WTC11 (cell line): ENCODE data around the gene TMEM167A. TPM values are rescaled to one million over a fixed set of nuclear protein-coding genes. Genes with fewer than 3 reads are reported as not detected.

Experiments used
- ATAC-seq: fragments of 200-7000 bp; cut with Tn5 transposase; 2 replicates; pipeline ENCODE4 v1.10.0; 2021; ENCODE audit warnings: mild to moderate bottlenecking, moderate library complexity
- Bru-seq: library from RNA; stranded (reverse); fragments of 400-500 nt; gene quantifications from one replicate; lab custom pipeline; 2021; lab: Mats Ljungman, UMichigan
- CTCF ChIA-PET: fragments of 300-600 bp; sonication (Branson Sonifier 250); formaldehyde crosslinking; loops from one replicate; lab custom pipeline; 2021; ENCODE audit warnings: antibody characterized with exemption; lab: Charles Lee
- POLR2A ChIA-PET: fragments of 350-600 bp; sonication (Branson Sonifier 250); formaldehyde crosslinking; loops from one replicate; lab custom pipeline; 2021; ENCODE audit warnings: antibody characterized with exemption; lab: Charles Lee
- DNase-seq: peaks from one replicate; pipeline ENCODE4 v3.0.0; 2021; ENCODE audit warnings: low spot score
- H3K27ac Mint-ChIP-seq: 2 replicates; pipeline ENCODE4 v1.8.0; 2021; ENCODE audit warnings: mixed read lengths
- H3K27me3 Mint-ChIP-seq: 2 replicates; pipeline ENCODE4 v1.8.0; 2021; ENCODE audit warnings: low read depth, mild to moderate bottlenecking, moderate library complexity, mixed read lengths
- H3K36me3 Mint-ChIP-seq: 2 replicates; pipeline ENCODE4 v1.8.0; 2021; ENCODE audit warnings: mixed read lengths
- H3K4me1 Mint-ChIP-seq: 2 replicates; pipeline ENCODE4 v1.8.0; 2022; ENCODE audit warnings: mixed read lengths
- H3K4me3 Mint-ChIP-seq: 2 replicates; pipeline ENCODE4 v1.8.0; 2021; ENCODE audit warnings: mild to moderate bottlenecking, moderate library complexity, mixed read lengths
- H3K9me3 Mint-ChIP-seq: 2 replicates; pipeline ENCODE4 v1.8.0; 2021; ENCODE audit warnings: mixed read lengths
- ATF6 ChIP-seq: sonication (generic); formaldehyde crosslinking; IDR thresholded peaks from 2 replicates; pipeline ENCODE4 v1.8.1; 2023; ENCODE audit warnings: mild to moderate bottlenecking, missing genetic modification reagents
- CBFB ChIP-seq: sonication (generic); formaldehyde crosslinking; IDR thresholded peaks from 2 replicates; pipeline ENCODE4 v1.8.1; 2022; ENCODE audit warnings: mild to moderate bottlenecking, low read depth, missing genetic modification reagents
- EMX1 ChIP-seq: fragments of 250-450 bp; sonication (Bioruptor Pico); IDR thresholded peaks from 2 replicates; pipeline ENCODE4 v1.8.0; 2021; ENCODE audit warnings: mild to moderate bottlenecking
- ETV6 ChIP-seq: sonication (generic); formaldehyde crosslinking; IDR thresholded peaks from 2 replicates; pipeline ENCODE4 v1.8.1; 2022; ENCODE audit warnings: mild to moderate bottlenecking, missing genetic modification reagents
- FOXK1 ChIP-seq: sonication (generic); formaldehyde crosslinking; IDR thresholded peaks from 2 replicates; pipeline ENCODE4 v1.8.0; 2022; ENCODE audit warnings: mild to moderate bottlenecking, moderate library complexity, missing genetic modification reagents
- FOXP1 ChIP-seq: sonication (generic); formaldehyde crosslinking; IDR thresholded peaks from 2 replicates; pipeline ENCODE4 v1.8.0; 2022; ENCODE audit warnings: missing genetic modification reagents, mild to moderate bottlenecking, moderate library complexity, borderline replicate concordance
- GABPB1 ChIP-seq: sonication (generic); formaldehyde crosslinking; IDR thresholded peaks from 2 replicates; pipeline ENCODE4 v1.8.1; 2023; ENCODE audit warnings: mild to moderate bottlenecking, missing genetic modification reagents
- GRHL2 ChIP-seq: fragments of 250-450 bp; sonication (Bioruptor Pico); IDR thresholded peaks from 2 replicates; pipeline ENCODE4 v1.8.0; 2022; ENCODE audit warnings: mild to moderate bottlenecking, moderate library complexity; ENCODE audit not compliant: insufficient replicate concordance, severe bottlenecking
- JAZF1 ChIP-seq: fragments of 250-450 bp; sonication (Bioruptor Pico); IDR thresholded peaks from 2 replicates; pipeline ENCODE4 v1.9.0; 2021; ENCODE audit warnings: moderate library complexity, mild to moderate bottlenecking, inconsistent platforms
- MXD4 ChIP-seq: fragments of 250-450 bp; sonication (Bioruptor Pico); IDR thresholded peaks from 2 replicates; pipeline ENCODE4 v1.8.0; 2021; ENCODE audit warnings: mild to moderate bottlenecking, moderate library complexity, borderline replicate concordance
- NFATC4 ChIP-seq: fragments of 250-450 bp; sonication (Bioruptor Pico); IDR thresholded peaks from 2 replicates; pipeline ENCODE4 v1.9.0; 2021; ENCODE audit warnings: mild to moderate bottlenecking
- NFE2L1 ChIP-seq: sonication (generic); formaldehyde crosslinking; IDR thresholded peaks from 2 replicates; pipeline ENCODE4 v1.8.1; 2023; ENCODE audit warnings: missing genetic modification reagents
- NFYB ChIP-seq: sonication (generic); formaldehyde crosslinking; conservative IDR thresholded peaks from 2 replicates; pipeline ENCODE4 v1.8.0; 2022; ENCODE audit warnings: low read depth, missing genetic modification reagents
- PRRX2 ChIP-seq: fragments of 250-450 bp; sonication (Bioruptor Pico); IDR thresholded peaks from 2 replicates; pipeline ENCODE4 v1.8.0; 2021; ENCODE audit warnings: mild to moderate bottlenecking
- SMAD3 ChIP-seq: sonication (generic); formaldehyde crosslinking; IDR thresholded peaks from 2 replicates; pipeline ENCODE4 v1.8.0; 2022; ENCODE audit warnings: missing genetic modification reagents, mild to moderate bottlenecking, borderline replicate concordance
- SMAD4 ChIP-seq: sonication (generic); formaldehyde crosslinking; IDR thresholded peaks from 2 replicates; pipeline ENCODE4 v1.8.0; 2022; ENCODE audit warnings: mild to moderate bottlenecking, missing genetic modification reagents
- SOX15 ChIP-seq: fragments of 250-450 bp; sonication (Bioruptor Pico); IDR thresholded peaks from 2 replicates; pipeline ENCODE4 v1.9.0; 2021; ENCODE audit warnings: mild to moderate bottlenecking
- SP1 ChIP-seq: sonication (generic); formaldehyde crosslinking; conservative IDR thresholded peaks from 2 replicates; pipeline ENCODE4 v1.8.1; 2022; ENCODE audit warnings: missing genetic modification reagents
- ZBTB43 ChIP-seq: sonication (generic); formaldehyde crosslinking; IDR thresholded peaks from 2 replicates; pipeline ENCODE4 v1.8.1; 2023; ENCODE audit warnings: mild to moderate bottlenecking, missing genetic modification reagents
- long read RNA-seq, 3 experiments: library from RNA in 1 of 3; library from capped mRNA in 1 of 3; library from polyadenylated mRNA in 1 of 3; unstranded in 2 of 3; stranded (forward) in 1 of 3; transcript quantifications; one replicate each; pipeline ENCODE4 v2.0.0, GENCODE V29; 2021
- total RNA-seq: library from RNA; stranded (reverse); gene quantifications from 3 replicates; pipeline ENCODE4 v1.2.3, GENCODE V29; 2021
- TF ChIP-seq, protein P1 (sequence below): sonication (generic); formaldehyde crosslinking; IDR thresholded peaks from 2 replicates; pipeline ENCODE4 v1.8.1; 2023; ENCODE audit warnings: mild to moderate bottlenecking, moderate library complexity, missing genetic modification reagents
- TF ChIP-seq, protein P2 (sequence below): fragments of 200-600 bp; IDR thresholded peaks from 2 replicates; pipeline ENCODE4 v1.8.0; 2022; ENCODE audit warnings: antibody characterized with exemption
- TF ChIP-seq, protein P3 (sequence below): sonication (generic); formaldehyde crosslinking; IDR thresholded peaks from 2 replicates; pipeline ENCODE4 v1.8.1; 2022; ENCODE audit warnings: low read depth, missing genetic modification reagents, borderline replicate concordance
- TF ChIP-seq, protein P4 (sequence below): sonication (generic); formaldehyde crosslinking; IDR thresholded peaks from 2 replicates; pipeline ENCODE4 v1.8.0; 2022; ENCODE audit warnings: mild to moderate bottlenecking, missing genetic modification reagents

TMEM167A gene
- total RNA-seq: 143 to 165 TPM (median 146 TPM) in 3 replicates
- percentile 98 among the genes with signal in this experiment for Bru-seq, nascent RNA
- long read RNA-seq, experiment 1, full-length matches to known transcripts: 746 of 876 reads
- long read RNA-seq, experiment 1, partial matches to known transcripts: 126 of 876 reads
- long read RNA-seq, experiment 1, other reads (novel, unspliced or antisense): 4 of 876 reads
- long read RNA-seq, experiment 2, full-length matches to known transcripts: 115 of 262 reads
- long read RNA-seq, experiment 2, partial matches to known transcripts: 40 of 262 reads
- long read RNA-seq, experiment 2, other reads (novel, unspliced or antisense): 107 of 262 reads
- long read RNA-seq, experiment 3, full-length matches to known transcripts: 227 of 245 reads
- long read RNA-seq, experiment 3, partial matches to known transcripts: 2 of 245 reads
- long read RNA-seq, experiment 3, other reads (novel, unspliced or antisense): 16 of 245 reads

DNA sequence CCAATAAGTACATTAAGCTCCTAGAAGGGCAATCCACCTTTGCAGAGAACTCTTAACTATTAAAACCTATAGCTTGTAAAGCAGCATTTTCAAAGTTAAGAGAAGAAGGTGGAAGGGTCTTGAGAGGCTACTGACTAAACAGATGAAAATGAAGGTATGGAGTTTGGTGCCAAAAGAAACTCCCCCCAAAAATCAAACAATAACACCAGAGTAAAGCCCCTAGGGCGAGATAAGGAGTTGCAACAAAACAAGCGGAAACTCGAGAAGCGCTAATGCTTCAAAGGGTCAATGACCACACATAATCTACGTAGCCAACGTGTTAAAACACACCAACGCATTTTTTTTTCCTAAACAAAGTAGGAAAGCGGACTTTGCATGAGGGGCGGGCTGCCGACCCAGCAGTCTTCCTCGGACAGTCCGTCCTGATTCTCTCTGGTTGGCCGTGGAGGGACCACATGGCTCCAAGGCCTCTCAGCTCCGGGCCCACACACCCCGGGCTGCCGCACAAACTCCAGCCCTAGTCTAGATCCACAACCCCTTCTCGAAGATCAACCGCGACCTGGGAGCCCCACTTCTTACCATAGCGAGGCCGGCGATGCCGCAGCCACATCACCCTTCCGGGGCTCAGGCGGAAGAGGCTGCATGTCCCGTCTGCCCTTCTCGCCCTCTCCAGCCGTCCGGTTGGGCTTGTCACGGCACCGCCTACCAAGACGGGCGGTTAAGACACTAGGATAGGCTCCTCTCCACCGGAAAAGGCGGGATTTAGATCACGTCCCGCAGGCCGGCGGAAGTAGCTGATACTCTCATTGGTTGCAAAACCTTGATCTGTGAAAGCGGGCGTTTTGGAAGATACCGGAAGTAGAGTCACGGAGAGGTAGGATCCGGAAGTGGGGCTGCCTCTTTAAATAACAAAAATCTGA lies at the start of gene TMEM167A, which contains the start of gene XRCC4:
Gene TMEM167A, minus strand, starts transcription at position 653 of the 920 bp plus-strand sequence. Its CDS starts 71 bp downstream, at position 582.
Gene XRCC4, plus strand, starts transcription at position 806 of the 920 bp plus-strand sequence. CDS start 27,373 bp downstream, outside the sequence.
- TF ChIP-seq MXD4 (CRISPR knock-in tag) (no peak), SOX15 (no peak), NFE2L1 (CRISPR knock-in tag) (0 out of 2 replicates have a peak, but pooled peaks have one; percentile 16), PRRX2 (CRISPR knock-in tag) (no peak), NFATC4 (no peak), ATF6 (CRISPR knock-in tag) (no peak), GABPB1 (peak; percentile 59; the same call in 1 of the 2 replicates), SMAD4 (CRISPR knock-in tag) (no peak), ZBTB43 (no peak), ETV6 (CRISPR knock-in tag) (0 out of 2 replicates have a peak, but pooled peaks have one; percentile 19), FOXK1 (CRISPR knock-in tag) (peak; percentile 61), SP1 (CRISPR knock-in tag) (peak; percentile 72), CBFB (CRISPR knock-in tag) (no peak), SMAD3 (CRISPR knock-in tag) (no peak), JAZF1 (CRISPR knock-in tag) (no peak), GRHL2 (no peak), NFYB (peak; percentile 76), FOXP1 (CRISPR knock-in tag) (no peak; the same call in 1 of the 2 replicates), EMX1 (CRISPR knock-in tag) (no peak)
- TF ChIP-seq, protein P1, sequence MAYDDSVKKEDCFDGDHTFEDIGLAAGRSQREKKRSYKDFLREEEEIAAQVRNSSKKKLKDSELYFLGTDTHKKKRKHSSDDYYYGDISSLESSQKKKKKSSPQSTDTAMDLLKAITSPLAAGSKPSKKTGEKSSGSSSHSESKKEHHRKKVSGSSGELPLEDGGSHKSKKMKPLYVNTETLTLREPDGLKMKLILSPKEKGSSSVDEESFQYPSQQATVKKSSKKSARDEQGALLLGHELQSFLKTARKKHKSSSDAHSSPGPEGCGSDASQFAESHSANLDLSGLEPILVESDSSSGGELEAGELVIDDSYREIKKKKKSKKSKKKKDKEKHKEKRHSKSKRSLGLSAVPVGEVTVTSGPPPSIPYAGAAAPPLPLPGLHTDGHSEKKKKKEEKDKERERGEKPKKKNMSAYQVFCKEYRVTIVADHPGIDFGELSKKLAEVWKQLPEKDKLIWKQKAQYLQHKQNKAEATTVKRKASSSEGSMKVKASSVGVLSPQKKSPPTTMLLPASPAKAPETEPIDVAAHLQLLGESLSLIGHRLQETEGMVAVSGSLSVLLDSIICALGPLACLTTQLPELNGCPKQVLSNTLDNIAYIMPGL (CRISPR knock-in tag): peak; percentile 25; the same call in 1 of the 2 replicates
- TF ChIP-seq, protein P2, sequence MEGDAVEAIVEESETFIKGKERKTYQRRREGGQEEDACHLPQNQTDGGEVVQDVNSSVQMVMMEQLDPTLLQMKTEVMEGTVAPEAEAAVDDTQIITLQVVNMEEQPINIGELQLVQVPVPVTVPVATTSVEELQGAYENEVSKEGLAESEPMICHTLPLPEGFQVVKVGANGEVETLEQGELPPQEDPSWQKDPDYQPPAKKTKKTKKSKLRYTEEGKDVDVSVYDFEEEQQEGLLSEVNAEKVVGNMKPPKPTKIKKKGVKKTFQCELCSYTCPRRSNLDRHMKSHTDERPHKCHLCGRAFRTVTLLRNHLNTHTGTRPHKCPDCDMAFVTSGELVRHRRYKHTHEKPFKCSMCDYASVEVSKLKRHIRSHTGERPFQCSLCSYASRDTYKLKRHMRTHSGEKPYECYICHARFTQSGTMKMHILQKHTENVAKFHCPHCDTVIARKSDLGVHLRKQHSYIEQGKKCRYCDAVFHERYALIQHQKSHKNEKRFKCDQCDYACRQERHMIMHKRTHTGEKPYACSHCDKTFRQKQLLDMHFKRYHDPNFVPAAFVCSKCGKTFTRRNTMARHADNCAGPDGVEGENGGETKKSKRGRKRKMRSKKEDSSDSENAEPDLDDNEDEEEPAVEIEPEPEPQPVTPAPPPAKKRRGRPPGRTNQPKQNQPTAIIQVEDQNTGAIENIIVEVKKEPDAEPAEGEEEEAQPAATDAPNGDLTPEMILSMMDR: no peak
- TF ChIP-seq, protein P3, sequence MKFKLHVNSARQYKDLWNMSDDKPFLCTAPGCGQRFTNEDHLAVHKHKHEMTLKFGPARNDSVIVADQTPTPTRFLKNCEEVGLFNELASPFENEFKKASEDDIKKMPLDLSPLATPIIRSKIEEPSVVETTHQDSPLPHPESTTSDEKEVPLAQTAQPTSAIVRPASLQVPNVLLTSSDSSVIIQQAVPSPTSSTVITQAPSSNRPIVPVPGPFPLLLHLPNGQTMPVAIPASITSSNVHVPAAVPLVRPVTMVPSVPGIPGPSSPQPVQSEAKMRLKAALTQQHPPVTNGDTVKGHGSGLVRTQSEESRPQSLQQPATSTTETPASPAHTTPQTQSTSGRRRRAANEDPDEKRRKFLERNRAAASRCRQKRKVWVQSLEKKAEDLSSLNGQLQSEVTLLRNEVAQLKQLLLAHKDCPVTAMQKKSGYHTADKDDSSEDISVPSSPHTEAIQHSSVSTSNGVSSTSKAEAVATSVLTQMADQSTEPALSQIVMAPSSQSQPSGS (CRISPR knock-in tag): no peak
- TF ChIP-seq, protein P4, sequence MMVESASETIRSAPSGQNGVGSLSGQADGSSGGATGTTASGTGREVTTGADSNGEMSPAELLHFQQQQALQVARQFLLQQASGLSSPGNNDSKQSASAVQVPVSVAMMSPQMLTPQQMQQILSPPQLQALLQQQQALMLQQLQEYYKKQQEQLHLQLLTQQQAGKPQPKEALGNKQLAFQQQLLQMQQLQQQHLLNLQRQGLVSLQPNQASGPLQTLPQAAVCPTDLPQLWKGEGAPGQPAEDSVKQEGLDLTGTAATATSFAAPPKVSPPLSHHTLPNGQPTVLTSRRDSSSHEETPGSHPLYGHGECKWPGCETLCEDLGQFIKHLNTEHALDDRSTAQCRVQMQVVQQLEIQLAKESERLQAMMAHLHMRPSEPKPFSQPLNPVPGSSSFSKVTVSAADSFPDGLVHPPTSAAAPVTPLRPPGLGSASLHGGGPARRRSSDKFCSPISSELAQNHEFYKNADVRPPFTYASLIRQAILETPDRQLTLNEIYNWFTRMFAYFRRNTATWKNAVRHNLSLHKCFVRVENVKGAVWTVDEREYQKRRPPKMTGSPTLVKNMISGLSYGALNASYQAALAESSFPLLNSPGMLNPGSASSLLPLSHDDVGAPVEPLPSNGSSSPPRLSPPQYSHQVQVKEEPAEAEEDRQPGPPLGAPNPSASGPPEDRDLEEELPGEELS (CRISPR knock-in tag): peak; percentile 73; the same call in 1 of the 2 replicates
- Mint-ChIP-seq H3K27ac (peak within 1 kb of the TSS; percentile 99), H3K4me3 (peak within 1 kb of the TSS; percentile 99), H3K27me3 (no peaks in the 10 kb centered on the region), H3K9me3 (no peaks in the 10 kb centered on the region), H3K4me1 (peaks cover 53% of the 10 kb centered on the region), H3K36me3 (peaks cover 15% of the 10 kb centered on the region)
- ChIA-PET CTCF (interaction anchor here (1.3 kb wide), 1 partner anchor 396 kb away, joined by 5 read pairs; no protein-coding TSS in a partner anchor), POLR2A (interaction anchor here (0.6 to 1.0 kb wide), 7 partner anchors 8 to 398 kb away, joined by 3 to 5 read pairs (median 5); partner anchors contain the start of gene VCAN)
- ATAC-seq (peak; percentile 99), DNase-seq (peak; percentile 96)
